Measurements from ENCODE around the gene DCX.

The DCX gene

GRCh38 chrX:111411983-111412382 lies at the start of gene DCX:
Gene DCX, minus strand, starts transcription at chrX:111412192. Its CDS starts 1,794 bp downstream, at chrX:111410398.
- no peak for DNase-seq
- Histone ChIP-seq H3K27me3 (ENCODE audit: insufficient read depth, low read depth, severe bottlenecking) (peaks cover 16% of the 10 kb centered on the region), H3K36me3 (no peaks in the 10 kb centered on the region), H3K4me3 (ENCODE audit: low read depth, low read length) (peak within 1 kb of the TSS; percentile 56), H3K27ac (peak within 1 kb of the TSS; percentile 67), H3K9me3 (ENCODE audit: severe bottlenecking) (no peaks in the 10 kb centered on the region)
- TF ChIP-seq, protein P1, sequence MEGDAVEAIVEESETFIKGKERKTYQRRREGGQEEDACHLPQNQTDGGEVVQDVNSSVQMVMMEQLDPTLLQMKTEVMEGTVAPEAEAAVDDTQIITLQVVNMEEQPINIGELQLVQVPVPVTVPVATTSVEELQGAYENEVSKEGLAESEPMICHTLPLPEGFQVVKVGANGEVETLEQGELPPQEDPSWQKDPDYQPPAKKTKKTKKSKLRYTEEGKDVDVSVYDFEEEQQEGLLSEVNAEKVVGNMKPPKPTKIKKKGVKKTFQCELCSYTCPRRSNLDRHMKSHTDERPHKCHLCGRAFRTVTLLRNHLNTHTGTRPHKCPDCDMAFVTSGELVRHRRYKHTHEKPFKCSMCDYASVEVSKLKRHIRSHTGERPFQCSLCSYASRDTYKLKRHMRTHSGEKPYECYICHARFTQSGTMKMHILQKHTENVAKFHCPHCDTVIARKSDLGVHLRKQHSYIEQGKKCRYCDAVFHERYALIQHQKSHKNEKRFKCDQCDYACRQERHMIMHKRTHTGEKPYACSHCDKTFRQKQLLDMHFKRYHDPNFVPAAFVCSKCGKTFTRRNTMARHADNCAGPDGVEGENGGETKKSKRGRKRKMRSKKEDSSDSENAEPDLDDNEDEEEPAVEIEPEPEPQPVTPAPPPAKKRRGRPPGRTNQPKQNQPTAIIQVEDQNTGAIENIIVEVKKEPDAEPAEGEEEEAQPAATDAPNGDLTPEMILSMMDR (IDR thresholded peaks at IDR 0.05; ENCODE audit: low read depth, low read length) = no peak

- Histone ChIP-seq H3K36me3 (no peaks in the 10 kb centered on the region), H3K27ac (no peak overlapping the region), H3K27me3 (ENCODE audit: insufficient read depth, low read depth, severe bottlenecking) (no peaks in the 10 kb centered on the region), H3K9me3 (ENCODE audit: severe bottlenecking) (no peaks in the 10 kb centered on the region), H3K4me3 (ENCODE audit: low read depth, low read length) (no peak overlapping the region)
- TF ChIP-seq, protein P1 (IDR thresholded peaks at IDR 0.05; ENCODE audit: low read depth, low read length) = no peak
- DNase-seq = no peak
Observed at GRCh38 chrX:111460607-111461006, 48.6 kb upstream of the DCX start.

DNA sequence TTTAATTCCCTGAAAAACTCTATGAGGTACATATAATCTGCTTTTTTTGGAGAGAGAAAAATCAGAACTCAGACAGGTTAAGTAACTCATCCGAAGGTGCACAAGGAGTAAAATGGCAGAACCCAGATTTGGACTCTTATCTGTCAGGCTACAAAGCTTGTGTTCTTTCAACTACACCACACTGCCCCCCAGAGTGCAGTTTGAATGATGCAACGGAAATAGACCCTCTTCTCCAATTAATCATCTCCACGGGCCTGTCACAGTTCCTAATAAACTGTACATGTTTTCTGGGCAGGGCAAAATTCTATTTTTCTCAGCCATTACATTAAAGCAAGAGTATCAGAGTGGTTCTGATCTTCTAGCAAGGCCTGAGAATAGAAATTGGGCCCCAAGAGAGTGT lies 35.3 kb upstream of the DCX start:
- no peak overlapping the region for H3K27ac ChIP-seq
- TF ChIP-seq, protein P1 (IDR thresholded peaks at IDR 0.05; ENCODE audit: low read depth, low read length) = peak; percentile 60
- H3K4me3 ChIP-seq (ENCODE audit: low read depth, low read length) = no peak overlapping the region
- peak; percentile 64 for DNase-seq
- H3K9me3 ChIP-seq (ENCODE audit: severe bottlenecking) = no peaks in the 10 kb centered on the region
- H3K27me3 ChIP-seq (ENCODE audit: insufficient read depth, low read depth, severe bottlenecking) = peaks cover 7% of the 10 kb centered on the region
- no peaks in the 10 kb centered on the region for H3K36me3 ChIP-seq

DNA sequence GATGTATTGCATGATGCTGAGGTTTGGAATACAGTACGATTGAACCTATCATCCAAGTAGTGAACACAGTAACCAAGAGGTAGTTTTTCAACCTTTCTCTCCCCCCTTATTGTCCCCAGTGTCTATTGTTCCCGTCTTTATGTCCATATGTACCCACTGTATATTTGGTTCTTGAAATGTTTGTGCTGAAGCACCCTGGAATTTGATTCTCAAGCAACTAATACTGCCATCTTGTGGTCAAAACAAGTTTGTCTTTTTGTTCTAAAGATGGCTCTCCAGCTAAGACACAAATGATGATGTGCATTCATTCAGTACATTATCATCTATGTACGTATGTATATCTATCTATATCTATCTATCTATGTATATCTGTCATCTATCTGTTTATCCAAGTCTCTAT lies 33.5 kb upstream of the DCX start:
- TF ChIP-seq, protein P1 (IDR thresholded peaks at IDR 0.05; ENCODE audit: low read depth, low read length) = peak; percentile 46
- H3K27ac ChIP-seq = no peak overlapping the region
- no peaks in the 10 kb centered on the region for H3K9me3 ChIP-seq (ENCODE audit: severe bottlenecking)
- no peak for DNase-seq
- H3K36me3 ChIP-seq = no peaks in the 10 kb centered on the region
- H3K27me3 ChIP-seq (ENCODE audit: insufficient read depth, low read depth, severe bottlenecking) = peaks cover 5% of the 10 kb centered on the region
- no peak overlapping the region for H3K4me3 ChIP-seq (ENCODE audit: low read depth, low read length)

DNA sequence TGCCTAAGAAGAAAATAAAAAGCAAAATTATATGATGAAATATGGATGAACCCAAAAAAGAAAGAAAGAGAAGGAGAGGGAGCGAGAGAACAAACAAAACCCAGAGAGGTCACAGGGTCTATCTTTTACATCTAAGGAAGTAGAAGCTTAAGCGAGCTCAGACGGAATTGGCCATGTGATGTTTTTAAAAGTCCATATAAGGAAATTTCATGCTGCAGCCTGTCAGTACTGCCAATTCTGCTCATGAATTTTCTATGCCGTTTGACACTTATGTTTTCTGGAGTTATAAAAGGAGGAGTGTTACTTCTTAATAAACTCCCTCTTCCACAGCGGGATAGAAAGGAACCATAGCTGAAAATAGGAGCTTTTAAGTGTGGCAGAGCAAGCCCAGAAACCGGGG lies 32.9 kb upstream of the DCX start:
- TF ChIP-seq, protein P1 (IDR thresholded peaks at IDR 0.05; ENCODE audit: low read depth, low read length) = no peak
- no peak overlapping the region for H3K27ac ChIP-seq
- H3K4me3 ChIP-seq (ENCODE audit: low read depth, low read length) = no peak overlapping the region
- no peak for DNase-seq
- H3K36me3 ChIP-seq = no peaks in the 10 kb centered on the region
- H3K27me3 ChIP-seq (ENCODE audit: insufficient read depth, low read depth, severe bottlenecking) = peaks cover 5% of the 10 kb centered on the region
- H3K9me3 ChIP-seq (ENCODE audit: severe bottlenecking) = no peaks in the 10 kb centered on the region

DNA sequence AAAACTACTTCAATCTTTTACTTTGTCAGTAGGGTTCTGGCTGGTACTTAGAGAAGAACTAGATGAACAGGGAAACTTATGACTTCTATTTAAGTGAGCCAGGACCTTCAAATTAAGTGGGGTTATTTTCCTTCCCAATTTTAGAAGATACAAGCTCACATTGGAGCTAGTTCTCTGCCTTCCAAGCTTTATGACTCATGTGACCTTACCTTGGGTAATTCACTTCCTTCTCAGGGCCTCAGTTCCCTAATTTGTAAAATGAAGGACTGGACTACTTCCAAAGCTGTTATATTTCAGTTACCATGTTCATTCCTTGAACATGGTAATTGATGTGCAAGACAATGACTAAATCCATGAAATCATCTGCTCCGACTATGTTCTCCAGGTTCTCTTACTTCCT lies 32.0 kb upstream of the DCX start:
- TF ChIP-seq, protein P1 (IDR thresholded peaks at IDR 0.05; ENCODE audit: low read depth, low read length) = no peak
- no peaks in the 10 kb centered on the region for H3K36me3 ChIP-seq
- H3K9me3 ChIP-seq (ENCODE audit: severe bottlenecking) = no peaks in the 10 kb centered on the region
- H3K27ac ChIP-seq = no peak overlapping the region
- DNase-seq = no peak
- peaks cover 8% of the 10 kb centered on the region for H3K27me3 ChIP-seq (ENCODE audit: insufficient read depth, low read depth, severe bottlenecking)
- H3K4me3 ChIP-seq (ENCODE audit: low read depth, low read length) = no peak overlapping the region
